Natural killer cell (primary cell): ENCODE data around the gene ENTPD8. TPM values are rescaled to one million over a fixed set of nuclear protein-coding genes. Genes with fewer than 3 reads are reported as not detected.

Source experiments
- ATAC-seq, 3 donors: fragments of 150-1000 bp in 2 of 3; fragments of 200-7000 bp in 1 of 3; cut with Tn5 transposase; 1 replicate in 1 of 3; 2 replicates in 2 of 3; pipeline ENCODE4 v1.10.0; 2021; ENCODE audit warnings: mild to moderate bottlenecking in 2 of 3, moderate library complexity in 2 of 3
- DNase-seq, 2 donors: peaks; one replicate each; pipeline versions ENCODE4 v3.0.0 to v3.0.0-alpha.2; 2013 to 2021; ENCODE audit warnings: mixed read lengths in 1 of 2
- H3K27ac ChIP-seq: one replicate; pipeline ENCODE4 v1.5.1; 2013; ENCODE audit warnings: mild to moderate bottlenecking, low read length
- H3K27me3 ChIP-seq: one replicate; pipeline ENCODE4 v1.6.1; 2013; ENCODE audit warnings: low read length; ENCODE audit not compliant: control insufficient read depth, insufficient read depth
- H3K36me3 ChIP-seq: one replicate; pipeline ENCODE4 v1.6.1; 2013; ENCODE audit warnings: low read length; ENCODE audit not compliant: control insufficient read depth, insufficient read depth
- H3K4me1 ChIP-seq: one replicate; pipeline ENCODE4 v1.6.1; 2013; ENCODE audit warnings: low read length; ENCODE audit not compliant: control insufficient read depth, insufficient read depth
- H3K4me3 ChIP-seq: one replicate; pipeline ENCODE4 v1.5.1; 2013; ENCODE audit warnings: low read length
- H3K9me3 ChIP-seq: one replicate; pipeline ENCODE4 v1.6.1; 2013; ENCODE audit warnings: low read length; ENCODE audit not compliant: control insufficient read depth, insufficient read depth
- H3K27ac Mint-ChIP-seq, 2 donors: one replicate each; pipeline ENCODE4 v1.8.0; 2022; ENCODE audit warnings: mild to moderate bottlenecking in 2 of 2, mixed read lengths in 2 of 2, moderate library complexity in 1 of 2
- H3K27me3 Mint-ChIP-seq, 2 donors: one replicate each; pipeline ENCODE4 v1.8.0; 2022; ENCODE audit warnings: low read depth in 2 of 2, mixed read lengths in 2 of 2
- H3K36me3 Mint-ChIP-seq: one replicate; pipeline ENCODE4 v1.8.0; 2022; ENCODE audit warnings: mixed read lengths
- H3K4me1 Mint-ChIP-seq, 2 donors: one replicate each; pipeline ENCODE4 v1.8.0; 2022; ENCODE audit warnings: mixed read lengths in 2 of 2
- H3K4me3 Mint-ChIP-seq: one replicate; pipeline ENCODE4 v1.8.0; 2022; ENCODE audit warnings: mild to moderate bottlenecking, moderate library complexity, mixed read lengths
- H3K9me3 Mint-ChIP-seq, 2 donors: one replicate each; pipeline ENCODE4 v1.8.0; 2022; ENCODE audit warnings: mixed read lengths in 2 of 2
- CTCF ChIP-seq: fragments of 200-600 bp; IDR thresholded peaks from one replicate; pipeline ENCODE4 v1.8.0; 2022; ENCODE audit warnings: antibody characterized with exemption
- whole genome bisulfite sequencing: methylation state at CpG from one replicate; pipeline ENCODE4 v1.1.7; 2013; ENCODE audit warnings: missing lambda C conversion rate; ENCODE audit not compliant: insufficient coverage; 5-methylcytosine and 5-hydroxymethylcytosine counted together
- intact Hi-C: fragments of 100-400 bp; cut with micrococcal nuclease; formaldehyde crosslinking; loops from one replicate; pipeline ENCODE4 v1.14.2; 2022
- total RNA-seq, 4 donors: library from RNA; stranded (reverse); fragments of 120-200 nt in 1 of 4; gene quantifications; one replicate each; pipeline versions ENCODE4 v1.2.3 to v1.2.4, GENCODE V29; 2013 to 2022

Gene ENTPD8
- total RNA-seq, 3 donors from 2014 or later (not counting 1 experiment from before 2014, with no cell fraction given) = not detected

- Histone ChIP-seq H3K4me1 (peaks cover 51% of the 10 kb centered on the region), H3K27ac (peak overlapping the region; percentile 92), H3K36me3 (peaks cover 2% of the 10 kb centered on the region), H3K4me3 (no peak overlapping the region), H3K9me3 (no peaks in the 10 kb centered on the region), H3K27me3 (no peaks in the 10 kb centered on the region)
- 77% methylated on average over 19 of the region's 21 CpGs for WGBS
- no peaks in the 10 kb centered on the region for H3K27me3 Mint-ChIP-seq
- peak; percentile 1 for TF ChIP-seq CTCF
- H3K27ac Mint-ChIP-seq = peak overlapping the region; percentile 70 to 87
- H3K36me3 Mint-ChIP-seq = no peaks in the 10 kb centered on the region
- no peaks in the 10 kb centered on the region for H3K9me3 Mint-ChIP-seq
- peak overlapping the region; percentile 59 for H3K4me3 Mint-ChIP-seq
- intact Hi-C loops = loop anchor here (5.0 kb wide), 1 partner anchor 39 kb away; the partner anchor contains the start of genes EXD3 and NOXA1
- ATAC-seq (no peak), DNase-seq (no peak)
- H3K4me1 Mint-ChIP-seq = peaks cover 0 to 39% of the 10 kb centered on the region in 2 donors
Measured at GRCh38 chr9:137461316-137461662, 20.1 kb upstream of the ENTPD8 start.

GRCh38 chr9:137460363-137461315 is 19.5 kb upstream of the ENTPD8 start:
- Histone ChIP-seq H3K4me3 (no peak overlapping the region), H3K27ac (peak overlapping the region; percentile 92), H3K9me3 (no peaks in the 10 kb centered on the region), H3K27me3 (no peaks in the 10 kb centered on the region), H3K4me1 (peaks cover 51% of the 10 kb centered on the region), H3K36me3 (peaks cover 2% of the 10 kb centered on the region)
- Mint-ChIP-seq H3K27me3 (no peaks in the 10 kb centered on the region), H3K36me3 (no peaks in the 10 kb centered on the region), H3K4me1 (peaks cover 0 to 38% of the 10 kb centered on the region in 2 donors), H3K4me3 (peak overlapping the region; percentile 59), H3K27ac (peak overlapping the region; percentile 70 to 87), H3K9me3 (no peaks in the 10 kb centered on the region)
- TF ChIP-seq CTCF = no peak
- intact Hi-C loops = loop anchor here (5.0 kb wide), 1 partner anchor 38 kb away; the partner anchor contains the start of genes EXD3 and NOXA1
- ATAC-seq = no peak
- DNase-seq = no peak
- WGBS = 95% methylated on average over 31 of the region's 31 CpGs

- H3K4me1 ChIP-seq = peaks cover 58% of the 10 kb centered on the region
- no peaks in the 10 kb centered on the region for H3K27me3 ChIP-seq
- peak overlapping the region; percentile 51 for H3K4me3 ChIP-seq
- H3K36me3 Mint-ChIP-seq = no peaks in the 10 kb centered on the region
- intact Hi-C loops = loop anchor here (5.0 kb wide), 1 partner anchor 37 kb away; the partner anchor contains the start of genes EXD3 and NOXA1
- peak overlapping the region; percentile 63 for H3K4me3 Mint-ChIP-seq
- peaks cover 0 to 40% of the 10 kb centered on the region in 2 donors for H3K4me1 Mint-ChIP-seq
- WGBS = 53% methylated on average over 15 of the region's 15 CpGs
- H3K27me3 Mint-ChIP-seq = no peaks in the 10 kb centered on the region
- peak overlapping the region; percentile 86 for H3K27ac ChIP-seq
- DNase-seq = peak in 1 of 2 donors; percentile 36
- no peaks in the 10 kb centered on the region for H3K9me3 ChIP-seq
- ATAC-seq = no peak
- no peak for TF ChIP-seq CTCF
- H3K27ac Mint-ChIP-seq = peak overlapping the region; percentile 64 to 78
- H3K9me3 Mint-ChIP-seq = no peaks in the 10 kb centered on the region
- H3K36me3 ChIP-seq = peaks cover 2% of the 10 kb centered on the region
Measured at GRCh38 chr9:137459601-137460362, 18.6 kb upstream of the ENTPD8 start.
